Femur (tissue), 1 donor: ENCODE measurements around the gene NCKAP1.
"Not testable (repeated sequence)": the region's sequence is repeated elsewhere in the genome, so short reads cannot be mapped to it uniquely, and the experiment has no call there.

ENCODE experiments used
- DNase-seq: peaks from one replicate; pipeline ENCODE4 v3.0.0-alpha.2; 2017

The NCKAP1 gene

DNA sequence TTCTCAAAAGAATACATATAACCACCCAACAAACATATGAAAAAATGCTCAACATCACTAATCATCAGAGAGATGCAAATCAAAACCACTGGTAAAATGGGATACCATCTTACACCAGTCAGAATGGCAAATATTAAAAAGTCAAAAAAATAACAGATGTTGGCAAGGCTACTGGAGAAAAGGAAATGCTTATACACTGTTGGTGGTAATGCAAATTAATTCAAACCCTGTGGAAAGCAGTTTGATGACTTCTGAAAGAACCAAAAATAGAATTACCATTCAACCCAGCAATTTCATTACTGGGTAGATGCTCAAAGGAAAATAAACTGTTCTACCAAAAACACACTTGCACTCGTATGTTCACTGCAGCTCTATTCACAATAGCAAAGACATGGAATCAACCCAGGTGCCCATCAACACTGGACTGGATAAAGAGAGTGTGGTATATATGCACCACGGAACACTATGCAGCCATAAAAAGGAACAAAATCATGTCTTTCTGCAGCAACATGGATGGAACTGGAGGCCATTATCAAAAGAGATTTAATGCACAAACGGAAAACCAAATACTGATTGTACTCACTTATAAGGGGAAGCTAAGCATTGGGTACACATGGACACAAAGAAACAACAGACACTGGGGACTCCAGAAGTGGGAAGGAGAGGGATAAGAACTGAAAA, 38.8 kb downstream of the NCKAP1 start:
- no peak for DNase-seq

DNA sequence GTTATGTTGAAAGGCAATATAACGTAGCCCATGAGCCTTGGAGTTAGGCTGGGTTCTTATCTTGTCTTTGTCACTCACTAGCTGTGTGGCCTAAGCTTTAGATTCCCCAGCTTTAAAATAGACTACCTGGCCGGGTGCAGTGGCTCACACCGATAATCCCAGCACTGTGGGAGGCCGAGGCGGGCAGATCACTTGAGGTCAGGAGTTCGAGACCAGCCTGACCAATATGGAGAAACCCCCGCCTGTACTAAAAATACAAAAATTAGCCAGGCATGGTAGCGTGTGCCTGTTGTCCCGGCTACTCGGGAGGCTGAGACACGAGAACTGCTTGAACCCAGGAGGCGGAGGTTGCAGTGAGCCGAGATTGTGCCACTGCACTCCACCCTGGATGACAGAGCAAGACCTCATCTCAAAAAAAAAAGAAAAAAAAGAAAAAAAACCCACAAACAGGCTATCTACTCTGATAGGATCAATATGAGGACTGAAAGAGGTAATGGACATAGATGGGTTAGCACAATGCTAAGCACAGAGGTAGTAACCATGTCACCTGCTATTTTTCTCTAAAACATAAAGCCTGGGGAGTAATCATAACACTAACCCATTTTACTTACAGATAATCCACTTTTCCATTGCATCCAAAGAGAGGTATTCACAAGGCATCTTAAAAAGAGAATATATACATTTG, 43.9 kb downstream of the NCKAP1 start:
- no peak for DNase-seq

DNA sequence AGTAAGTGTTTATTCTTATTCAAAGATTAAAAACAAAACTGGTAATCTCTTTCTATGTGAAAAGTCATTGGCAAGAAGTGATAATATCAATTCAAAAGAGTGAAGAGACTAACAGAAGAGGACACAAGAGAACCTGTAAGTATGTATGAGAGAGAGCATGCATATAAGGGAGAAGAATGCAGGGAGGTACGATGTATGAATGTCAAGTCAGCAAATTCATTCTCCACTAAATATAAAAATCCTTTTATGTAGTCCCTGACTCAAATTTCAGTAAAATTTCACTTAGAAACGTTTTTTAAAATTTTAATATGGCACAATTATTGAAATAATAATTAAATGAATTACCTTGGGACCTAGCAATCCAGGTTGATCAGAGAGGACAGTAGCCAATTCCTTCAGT, 55.3 kb downstream of the NCKAP1 start:
- no peak for DNase-seq

- DNase-seq, result not testable (repeated sequence)
Measured at GRCh38 chr2:182981475-182981874, 56.8 kb downstream of the NCKAP1 start.

DNA sequence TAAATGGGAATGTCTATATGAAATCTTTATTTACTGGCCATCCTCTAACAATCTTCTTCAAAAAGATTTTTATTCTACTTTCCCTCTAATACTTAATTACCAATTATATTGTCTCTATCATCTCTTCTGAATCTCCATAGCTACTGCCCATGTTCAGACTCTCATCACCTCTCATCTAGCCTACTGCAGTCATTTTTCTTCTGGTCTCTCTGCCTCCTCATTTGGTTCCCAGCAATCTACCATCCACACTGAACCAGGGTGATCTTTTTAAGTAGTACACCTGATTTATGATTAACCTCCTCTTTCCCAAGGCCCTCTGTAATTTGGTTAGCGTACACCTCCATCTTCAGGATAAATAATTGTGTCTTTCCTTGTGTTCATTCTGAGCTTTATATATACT, 57.6 kb downstream of the NCKAP1 start:
- DNase-seq, result no peak

GRCh38 chr2:182980115-182980514, 58.1 kb downstream of the NCKAP1 start:
- no peak for DNase-seq

- DNase-seq, result no peak
Measured at GRCh38 chr2:182977463-182977862, 60.8 kb downstream of the NCKAP1 start.

DNA sequence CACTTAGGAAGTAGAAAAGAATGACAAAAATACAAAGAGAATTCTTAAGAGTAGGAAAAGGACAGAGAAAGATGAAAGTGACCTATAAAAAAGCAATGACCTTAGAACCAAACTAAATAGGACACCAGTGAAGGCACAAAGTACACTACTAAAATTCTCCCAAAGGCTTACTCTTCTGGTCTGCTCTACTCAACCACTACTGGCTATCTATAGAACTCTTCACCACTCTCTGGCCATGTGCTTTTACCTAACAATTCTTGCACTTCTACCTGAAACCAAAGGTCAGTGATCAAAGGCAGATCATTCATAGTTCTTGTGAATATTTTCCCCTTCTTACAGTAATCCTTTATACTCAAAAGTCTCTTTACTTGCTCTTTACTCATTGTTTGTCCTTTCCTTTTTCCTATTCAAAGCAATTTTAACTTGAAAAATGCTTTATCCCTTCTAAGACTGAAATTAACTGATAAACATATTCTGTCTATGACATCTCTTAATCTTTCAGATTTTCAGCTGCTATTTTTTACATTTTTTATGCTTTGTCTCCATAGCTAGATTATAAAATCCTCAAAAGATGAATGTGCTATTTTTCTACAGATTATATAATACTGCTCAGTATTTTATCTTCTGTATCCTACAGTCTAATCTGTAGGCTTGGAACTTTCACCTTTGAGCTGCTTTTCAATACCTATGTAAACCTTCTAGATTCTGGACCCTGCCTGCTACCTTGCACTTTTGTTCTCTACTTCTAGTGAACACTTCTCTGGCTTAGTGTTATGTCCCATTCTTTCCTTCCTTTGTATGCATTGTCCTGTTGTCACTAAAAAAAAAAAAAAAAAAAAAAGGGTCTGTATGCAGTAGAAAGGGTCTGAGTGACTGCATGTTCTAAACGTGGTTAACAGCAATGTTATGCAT, 64.6 kb downstream of the NCKAP1 start:
- DNase-seq, result no peak

- DNase-seq, result no peak
Measured at GRCh38 chr2:182972548-182972942, 65.7 kb downstream of the NCKAP1 start.

- DNase-seq, result no peak
Measured at GRCh38 chr2:182971820-182972547, 66.3 kb downstream of the NCKAP1 start.

DNA sequence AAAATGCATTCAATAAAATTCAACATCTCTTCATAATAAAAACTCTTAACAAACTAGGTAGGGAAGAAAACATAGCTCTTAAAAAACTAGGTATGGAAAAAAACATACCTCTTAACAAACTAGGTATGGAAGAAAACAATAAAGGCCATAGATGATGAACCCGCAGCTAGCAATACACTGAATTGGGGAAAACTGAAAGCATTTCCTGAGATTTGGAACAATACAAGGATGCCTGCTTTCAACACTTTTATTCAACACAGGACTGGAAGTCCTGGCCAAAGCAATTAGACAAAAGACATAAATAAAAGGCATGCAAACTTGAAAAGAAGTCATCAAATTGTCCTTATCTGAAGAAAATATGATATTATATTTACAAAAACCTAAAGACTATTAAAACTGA, 67.8 kb downstream of the NCKAP1 start:
- DNase-seq, result no peak

DNA sequence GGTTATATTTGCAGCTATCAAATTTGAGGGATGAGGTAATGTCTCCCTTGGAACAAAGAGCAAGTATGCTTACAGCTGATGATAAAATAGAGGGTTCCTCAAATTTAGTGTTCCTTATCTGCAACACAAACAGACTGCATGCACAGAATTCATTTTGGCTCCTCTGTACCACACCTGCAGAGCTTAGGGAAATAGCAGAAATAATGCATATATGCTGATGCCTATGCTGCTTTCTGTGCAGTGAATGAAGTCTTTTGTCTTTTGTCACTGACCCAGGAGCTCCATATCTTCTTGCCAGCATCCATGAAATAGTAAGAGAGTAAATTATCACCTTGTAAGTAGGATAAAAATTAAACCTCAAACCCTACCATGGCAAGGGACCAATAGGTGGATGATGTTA, 69.8 kb downstream of the NCKAP1 start:
- no peak for DNase-seq

GRCh38 chr2:182966356-182966755, 71.9 kb downstream of the NCKAP1 start:
- DNase-seq, result not testable (repeated sequence)

GRCh38 chr2:182962641-182963040, 75.6 kb downstream of the NCKAP1 start:
- DNase-seq, result no peak

DNA sequence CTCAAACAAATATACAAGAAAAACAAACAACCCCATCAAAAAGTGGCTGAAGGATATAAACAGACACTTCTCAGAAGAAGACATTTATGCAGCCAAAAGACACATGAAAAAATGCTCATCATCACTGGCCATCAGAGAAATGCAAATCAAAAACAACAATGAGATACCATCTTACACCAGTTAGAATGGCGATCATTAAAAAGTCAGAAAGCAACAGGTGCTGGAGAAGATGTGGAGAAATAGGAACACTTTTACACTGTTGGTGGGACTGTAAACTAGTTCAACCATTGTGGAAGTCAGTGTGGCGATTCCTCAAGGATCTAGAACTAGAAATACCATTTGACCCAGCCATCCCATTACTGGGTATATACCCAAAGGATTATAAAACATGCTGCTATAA, 77.4 kb downstream of the NCKAP1 start:
- not testable (repeated sequence) for DNase-seq

DNA sequence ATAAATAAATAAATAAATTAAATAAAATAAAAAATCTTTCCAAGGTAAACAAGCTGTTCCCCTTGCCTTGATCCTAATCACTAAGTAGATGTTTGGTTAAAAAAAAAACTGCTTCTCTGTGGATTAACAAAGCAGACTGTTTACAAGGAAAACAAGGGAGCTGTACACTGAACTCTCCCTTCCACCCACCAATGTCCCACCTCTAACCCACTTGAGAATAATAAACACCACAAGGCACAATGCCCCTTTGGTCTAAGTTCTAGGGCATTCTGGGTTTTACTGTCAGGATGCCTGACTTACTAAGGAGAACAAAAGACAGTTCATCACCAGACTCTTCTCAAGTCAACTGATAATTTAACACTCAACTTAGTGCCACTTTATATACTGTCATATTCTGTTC, 83.5 kb downstream of the NCKAP1 start:
- no peak for DNase-seq

DNA sequence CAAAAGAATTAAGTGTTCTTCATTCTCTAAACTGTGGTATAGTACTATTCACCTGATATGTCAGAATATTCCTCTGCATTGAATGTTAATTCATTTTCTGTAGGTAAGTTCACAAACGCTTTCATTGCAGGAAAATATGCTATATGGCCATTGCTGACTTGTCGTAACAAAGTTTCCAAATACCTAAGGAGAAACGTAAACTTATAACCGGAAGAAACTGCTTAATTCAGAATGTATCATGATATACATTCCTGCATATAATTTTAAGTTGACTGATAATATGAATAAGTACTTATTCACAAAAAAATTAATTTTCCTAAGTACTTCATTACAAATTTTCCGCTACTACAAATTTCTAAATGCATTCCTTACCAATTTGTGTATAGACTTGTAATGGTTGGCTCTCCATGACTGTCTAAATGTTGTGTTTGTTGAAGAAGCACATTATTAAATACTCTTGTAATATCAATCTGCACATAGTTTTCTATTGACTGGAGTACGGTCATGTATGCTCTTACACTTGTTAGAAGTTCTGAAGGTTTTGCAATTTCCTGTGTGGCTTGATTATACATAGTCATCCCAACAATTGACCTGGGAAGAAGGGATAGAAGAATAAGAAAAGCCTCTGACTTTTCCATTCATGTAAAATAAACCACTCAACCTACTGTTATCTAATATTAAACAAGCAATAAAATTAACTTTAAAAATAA, 85.4 kb downstream of the NCKAP1 start:
- no peak for DNase-seq

DNA sequence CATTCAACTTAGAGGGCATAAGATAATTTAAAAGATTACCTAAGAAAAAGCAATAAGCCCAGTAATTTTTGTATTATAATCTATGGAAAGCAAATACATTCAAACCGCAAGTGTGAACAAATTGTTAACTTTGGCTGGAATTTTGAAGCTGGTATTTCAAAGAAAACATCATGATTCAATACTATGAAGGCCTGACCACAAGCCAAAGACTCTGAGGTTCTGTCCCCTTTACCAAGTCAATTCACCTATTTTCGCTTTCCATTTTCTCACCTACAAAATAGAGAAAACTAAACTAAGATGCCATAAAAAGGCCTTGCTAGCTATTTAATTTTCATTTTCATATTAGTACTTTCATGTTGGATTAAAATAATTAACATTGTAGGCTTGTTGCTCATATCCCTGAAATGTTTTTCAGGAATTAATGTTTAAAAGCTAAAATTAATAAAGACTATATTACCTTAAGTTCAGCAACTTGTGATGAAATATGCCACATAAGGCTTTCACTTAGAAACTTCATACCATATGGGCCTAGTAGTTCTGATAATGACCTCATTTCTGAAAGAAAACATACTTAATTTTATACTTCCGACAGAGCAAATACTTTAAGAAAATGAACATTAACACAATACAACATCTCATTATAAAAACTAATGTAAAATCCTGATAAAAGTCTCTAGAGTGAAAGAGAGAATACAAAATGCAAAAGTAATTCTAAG, 86.2 kb downstream of the NCKAP1 start:
- DNase-seq, result no peak

GRCh38 chr2:182950546-182950945, 87.7 kb downstream of the NCKAP1 start:
- DNase-seq, result no peak

GRCh38 chr2:182949572-182950189, 88.6 kb downstream of the NCKAP1 start:
- no peak for DNase-seq

GRCh38 chr2:182949052-182949451, 89.2 kb downstream of the NCKAP1 start:
- no peak for DNase-seq
